Astrocyte (in vitro differentiated cells and primary cell): ENCODE measurements around the gene EDIL3.

Experiments used
- EZH2 ChIP-seq: IDR thresholded peaks from 2 replicates; pipeline ENCODE4 v1.6.1; 2012; ENCODE audit warnings: mild to moderate bottlenecking, low read length, inconsistent platforms; ENCODE audit not compliant: insufficient read depth
- TF ChIP-seq, protein P1 (sequence below): IDR thresholded peaks from 2 replicates; pipeline ENCODE4 v1.5.1; 2011; ENCODE audit warnings: low read depth, mild to moderate bottlenecking, inconsistent platforms, low read length, moderate library complexity; ENCODE audit not compliant: insufficient read depth

DNA sequence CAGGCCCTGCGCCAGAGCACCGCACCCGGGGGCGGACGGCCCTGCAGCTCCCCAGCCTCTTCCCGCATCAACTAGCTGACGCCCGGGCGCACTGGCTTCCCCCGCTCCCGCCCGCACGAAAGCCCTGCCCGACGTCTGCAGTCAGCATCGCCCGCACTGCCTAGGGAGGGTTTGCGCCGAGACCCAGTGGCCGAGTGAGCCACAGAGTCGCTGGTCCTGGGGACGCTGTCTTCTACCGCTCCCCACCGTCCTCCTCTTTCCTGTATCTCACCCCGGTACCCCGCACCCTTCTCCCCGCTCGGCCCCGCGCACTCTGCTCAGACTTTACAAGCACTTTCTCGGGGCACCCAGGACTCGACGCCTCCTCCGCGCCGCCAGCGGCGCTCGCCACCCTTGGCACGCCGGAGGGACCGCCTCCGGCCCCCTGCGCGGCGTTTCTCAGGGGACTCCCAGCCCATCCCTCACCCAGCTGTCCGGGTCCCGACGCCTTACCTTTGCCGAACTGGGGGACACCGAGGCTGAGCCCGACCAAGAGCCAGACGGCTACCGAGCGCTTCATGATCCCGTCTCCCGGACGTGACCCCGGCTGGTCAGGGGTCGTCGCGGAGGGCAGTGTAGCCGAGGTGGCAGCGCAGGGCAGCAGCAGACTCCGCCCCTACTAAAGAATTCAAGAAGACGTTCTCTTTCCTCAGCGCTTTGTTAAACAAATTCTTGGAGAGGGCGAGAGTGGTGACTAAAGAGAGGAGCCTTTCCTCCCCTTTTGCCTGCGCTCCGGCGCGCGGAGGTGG lies 670 bp downstream of the EDIL3 start:
- TF ChIP-seq, protein P1, sequence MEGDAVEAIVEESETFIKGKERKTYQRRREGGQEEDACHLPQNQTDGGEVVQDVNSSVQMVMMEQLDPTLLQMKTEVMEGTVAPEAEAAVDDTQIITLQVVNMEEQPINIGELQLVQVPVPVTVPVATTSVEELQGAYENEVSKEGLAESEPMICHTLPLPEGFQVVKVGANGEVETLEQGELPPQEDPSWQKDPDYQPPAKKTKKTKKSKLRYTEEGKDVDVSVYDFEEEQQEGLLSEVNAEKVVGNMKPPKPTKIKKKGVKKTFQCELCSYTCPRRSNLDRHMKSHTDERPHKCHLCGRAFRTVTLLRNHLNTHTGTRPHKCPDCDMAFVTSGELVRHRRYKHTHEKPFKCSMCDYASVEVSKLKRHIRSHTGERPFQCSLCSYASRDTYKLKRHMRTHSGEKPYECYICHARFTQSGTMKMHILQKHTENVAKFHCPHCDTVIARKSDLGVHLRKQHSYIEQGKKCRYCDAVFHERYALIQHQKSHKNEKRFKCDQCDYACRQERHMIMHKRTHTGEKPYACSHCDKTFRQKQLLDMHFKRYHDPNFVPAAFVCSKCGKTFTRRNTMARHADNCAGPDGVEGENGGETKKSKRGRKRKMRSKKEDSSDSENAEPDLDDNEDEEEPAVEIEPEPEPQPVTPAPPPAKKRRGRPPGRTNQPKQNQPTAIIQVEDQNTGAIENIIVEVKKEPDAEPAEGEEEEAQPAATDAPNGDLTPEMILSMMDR, result no peak
- TF ChIP-seq EZH2, result no peak
